ENCODE results near the gene NADK2.

The NADK2 gene

DNA sequence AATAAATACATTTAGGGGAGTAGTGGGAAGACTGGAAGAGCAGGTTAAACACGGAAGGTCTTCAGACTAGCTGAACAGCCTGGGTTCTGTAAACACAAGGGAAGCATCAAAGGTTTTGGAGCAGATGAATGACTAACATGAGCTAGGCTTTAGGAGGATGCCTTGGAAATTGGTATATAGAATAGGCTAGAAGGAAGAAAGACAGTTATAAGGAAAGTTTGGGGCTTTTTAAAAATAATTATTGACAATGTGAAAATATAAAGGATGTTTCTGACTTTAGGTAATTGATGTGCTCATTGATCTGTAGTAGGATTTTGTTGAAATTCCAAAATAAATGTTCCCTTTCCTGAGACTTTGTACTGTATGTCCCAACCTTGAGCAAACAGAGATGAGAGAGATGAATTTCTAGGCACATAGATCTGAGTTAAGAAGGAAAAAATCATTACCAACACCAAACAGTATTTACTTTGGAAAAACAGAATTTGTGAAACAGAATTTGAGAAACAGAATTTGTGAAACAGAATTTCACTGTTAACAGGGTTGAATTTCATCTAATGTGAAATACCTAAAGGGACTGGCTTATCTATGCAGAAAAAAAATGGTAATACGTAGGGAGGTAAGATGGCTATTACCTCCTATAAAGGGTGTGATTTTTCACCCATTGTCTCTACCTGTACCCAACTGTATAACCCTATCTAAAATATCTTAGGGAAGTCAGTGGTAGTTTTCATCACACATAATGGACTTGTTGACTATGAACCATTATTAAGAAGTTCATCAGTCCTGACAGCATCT, 61.0 kb downstream of the NADK2 start:
- Histone ChIP-seq H3K9ac (ENCODE audit: low read length) (no peak overlapping the region), H3K79me2 (ENCODE audit: low read length) (no peaks in the 10 kb centered on the region), H4K20me1 (ENCODE audit: insufficient read depth, low read length) (no peaks in the 10 kb centered on the region), H3K4me1 (ENCODE audit: low read length) (peaks cover 11% of the 10 kb centered on the region), H3K36me3 (replicated peaks; ENCODE audit: low read depth, low read length) (peaks cover 21% of the 10 kb centered on the region), H3K4me3 (ENCODE audit: low read length) (no peak overlapping the region), H3K4me2 (ENCODE audit: low read length) (no peak overlapping the region), H3K9me3 (ENCODE audit: insufficient read depth, low read length) (no peaks in the 10 kb centered on the region), H3K27me3 (ENCODE audit: low read depth, low read length) (no peaks in the 10 kb centered on the region), H2AFZ (ENCODE audit: low read depth, low read length) (no peak overlapping the region), H3K27ac (ENCODE audit: low read length) (no peak overlapping the region)
- no peak for TF ChIP-seq EZH2phosphoT487 (IDR thresholded peaks at IDR 0.05; ENCODE audit: low read depth)
- TF ChIP-seq, protein P1, sequence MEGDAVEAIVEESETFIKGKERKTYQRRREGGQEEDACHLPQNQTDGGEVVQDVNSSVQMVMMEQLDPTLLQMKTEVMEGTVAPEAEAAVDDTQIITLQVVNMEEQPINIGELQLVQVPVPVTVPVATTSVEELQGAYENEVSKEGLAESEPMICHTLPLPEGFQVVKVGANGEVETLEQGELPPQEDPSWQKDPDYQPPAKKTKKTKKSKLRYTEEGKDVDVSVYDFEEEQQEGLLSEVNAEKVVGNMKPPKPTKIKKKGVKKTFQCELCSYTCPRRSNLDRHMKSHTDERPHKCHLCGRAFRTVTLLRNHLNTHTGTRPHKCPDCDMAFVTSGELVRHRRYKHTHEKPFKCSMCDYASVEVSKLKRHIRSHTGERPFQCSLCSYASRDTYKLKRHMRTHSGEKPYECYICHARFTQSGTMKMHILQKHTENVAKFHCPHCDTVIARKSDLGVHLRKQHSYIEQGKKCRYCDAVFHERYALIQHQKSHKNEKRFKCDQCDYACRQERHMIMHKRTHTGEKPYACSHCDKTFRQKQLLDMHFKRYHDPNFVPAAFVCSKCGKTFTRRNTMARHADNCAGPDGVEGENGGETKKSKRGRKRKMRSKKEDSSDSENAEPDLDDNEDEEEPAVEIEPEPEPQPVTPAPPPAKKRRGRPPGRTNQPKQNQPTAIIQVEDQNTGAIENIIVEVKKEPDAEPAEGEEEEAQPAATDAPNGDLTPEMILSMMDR (IDR thresholded peaks at IDR 0.05; ENCODE audit: low read depth, low read length) = no peak

- H3K36me3 ChIP-seq (replicated peaks; ENCODE audit: low read depth, low read length) = peaks cover 21% of the 10 kb centered on the region
- no peak overlapping the region for H2AFZ ChIP-seq (ENCODE audit: low read depth, low read length)
- no peak for TF ChIP-seq EZH2phosphoT487 (IDR thresholded peaks at IDR 0.05; ENCODE audit: low read depth)
- TF ChIP-seq, protein P1 (IDR thresholded peaks at IDR 0.05; ENCODE audit: low read depth, low read length) = no peak
- H3K4me1 ChIP-seq (ENCODE audit: low read length) = peaks cover 11% of the 10 kb centered on the region
- no peak overlapping the region for H3K4me3 ChIP-seq (ENCODE audit: low read length)
- no peaks in the 10 kb centered on the region for H3K27me3 ChIP-seq (ENCODE audit: low read depth, low read length)
- no peaks in the 10 kb centered on the region for H3K79me2 ChIP-seq (ENCODE audit: low read length)
- no peak overlapping the region for H3K9ac ChIP-seq (ENCODE audit: low read length)
- no peaks in the 10 kb centered on the region; the same call in 1 of the 2 replicates for H4K20me1 ChIP-seq (ENCODE audit: insufficient read depth, low read length)
- H3K4me2 ChIP-seq (ENCODE audit: low read length) = no peak overlapping the region
- no peaks in the 10 kb centered on the region for H3K9me3 ChIP-seq (ENCODE audit: insufficient read depth, low read length)
- no peak overlapping the region for H3K27ac ChIP-seq (ENCODE audit: low read length)
Observed at GRCh38 chr5:36179950-36180349, 61.8 kb downstream of the NADK2 start.

- no peak overlapping the region for H3K27ac ChIP-seq (ENCODE audit: low read length)
- H3K9me3 ChIP-seq (ENCODE audit: insufficient read depth, low read length) = no peaks in the 10 kb centered on the region
- no peaks in the 10 kb centered on the region; the same call in 1 of the 2 replicates for H4K20me1 ChIP-seq (ENCODE audit: insufficient read depth, low read length)
- H2AFZ ChIP-seq (ENCODE audit: low read depth, low read length) = no peak overlapping the region
- TF ChIP-seq EZH2phosphoT487 (IDR thresholded peaks at IDR 0.05; ENCODE audit: low read depth) = no peak
- TF ChIP-seq, protein P1 (IDR thresholded peaks at IDR 0.05; ENCODE audit: low read depth, low read length) = no peak
- no peaks in the 10 kb centered on the region for H3K27me3 ChIP-seq (ENCODE audit: low read depth, low read length)
- peaks cover 25% of the 10 kb centered on the region for H3K36me3 ChIP-seq (replicated peaks; ENCODE audit: low read depth, low read length)
- H3K4me1 ChIP-seq (ENCODE audit: low read length) = peaks cover 11% of the 10 kb centered on the region
- H3K9ac ChIP-seq (ENCODE audit: low read length) = no peak overlapping the region
- no peaks in the 10 kb centered on the region for H3K79me2 ChIP-seq (ENCODE audit: low read length)
- no peak overlapping the region for H3K4me3 ChIP-seq (ENCODE audit: low read length)
- H3K4me2 ChIP-seq (ENCODE audit: low read length) = no peak overlapping the region
Observed at GRCh38 chr5:36178524-36178890, 63.2 kb downstream of the NADK2 start.

GRCh38 chr5:36177715-36178523, 63.8 kb downstream of the NADK2 start:
- H3K4me2 ChIP-seq (ENCODE audit: low read length) = 0 out of 2 replicates have a peak overlapping the region, but pooled peaks have one; percentile 21
- no peaks in the 10 kb centered on the region for H3K27me3 ChIP-seq (ENCODE audit: low read depth, low read length)
- H2AFZ ChIP-seq (ENCODE audit: low read depth, low read length) = no peak overlapping the region
- no peak for TF ChIP-seq EZH2phosphoT487 (IDR thresholded peaks at IDR 0.05; ENCODE audit: low read depth)
- TF ChIP-seq, protein P1 (IDR thresholded peaks at IDR 0.05; ENCODE audit: low read depth, low read length) = peak; percentile 48
- H3K9me3 ChIP-seq (ENCODE audit: insufficient read depth, low read length) = no peaks in the 10 kb centered on the region
- H3K79me2 ChIP-seq (ENCODE audit: low read length) = no peaks in the 10 kb centered on the region
- no peak overlapping the region for H3K9ac ChIP-seq (ENCODE audit: low read length)
- no peaks in the 10 kb centered on the region; the same call in 1 of the 2 replicates for H4K20me1 ChIP-seq (ENCODE audit: insufficient read depth, low read length)
- peaks cover 29% of the 10 kb centered on the region for H3K36me3 ChIP-seq (replicated peaks; ENCODE audit: low read depth, low read length)
- no peak overlapping the region for H3K27ac ChIP-seq (ENCODE audit: low read length)
- peaks cover 11% of the 10 kb centered on the region for H3K4me1 ChIP-seq (ENCODE audit: low read length)
- no peak overlapping the region for H3K4me3 ChIP-seq (ENCODE audit: low read length)

All from OCI-LY3 (cell line).